Body of pancreas (tissue), 4 donors: Measurements from ENCODE around the gene CUL5.

Experiments used
- POLR2A ChIP-seq, 3 donors: fragments of 450-650 bp; IDR thresholded peaks; one replicate each; pipeline ENCODE4 v1.6.1; 2016; ENCODE audit warnings: antibody characterized with exemption in 3 of 3, mild to moderate bottlenecking in 2 of 3
- TF ChIP-seq, protein P1 (sequence below), 7 experiments: fragments of 450-650 bp in 4 of 7; fragments of 200-600 bp in 3 of 7; sonication (generic) in 3 of 7; IDR thresholded peaks; one replicate each; pipeline ENCODE4 v1.5.1; 2016 to 2019; ENCODE audit warnings: antibody characterized with exemption in 7 of 7

DNA sequence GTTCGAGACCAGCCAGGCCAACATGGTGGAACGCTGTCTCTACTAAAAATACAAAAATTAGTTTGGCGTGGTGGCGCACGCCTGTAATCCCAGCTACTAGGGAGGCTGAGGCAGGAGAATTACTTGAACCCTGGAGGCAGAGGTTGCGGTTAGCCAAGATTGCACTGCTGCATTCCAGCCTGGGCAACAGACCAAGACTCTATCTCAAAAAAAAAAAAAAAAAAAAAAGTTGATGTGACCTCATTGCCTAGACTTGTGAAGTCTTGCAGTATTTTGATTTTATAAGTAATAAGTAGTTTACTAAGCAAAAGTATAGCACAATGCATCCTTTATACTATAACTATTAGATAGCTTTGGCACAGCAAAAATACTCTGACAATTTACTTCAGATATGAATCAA is 9.9 kb upstream of the CUL5 start:
- TF ChIP-seq, protein P1, sequence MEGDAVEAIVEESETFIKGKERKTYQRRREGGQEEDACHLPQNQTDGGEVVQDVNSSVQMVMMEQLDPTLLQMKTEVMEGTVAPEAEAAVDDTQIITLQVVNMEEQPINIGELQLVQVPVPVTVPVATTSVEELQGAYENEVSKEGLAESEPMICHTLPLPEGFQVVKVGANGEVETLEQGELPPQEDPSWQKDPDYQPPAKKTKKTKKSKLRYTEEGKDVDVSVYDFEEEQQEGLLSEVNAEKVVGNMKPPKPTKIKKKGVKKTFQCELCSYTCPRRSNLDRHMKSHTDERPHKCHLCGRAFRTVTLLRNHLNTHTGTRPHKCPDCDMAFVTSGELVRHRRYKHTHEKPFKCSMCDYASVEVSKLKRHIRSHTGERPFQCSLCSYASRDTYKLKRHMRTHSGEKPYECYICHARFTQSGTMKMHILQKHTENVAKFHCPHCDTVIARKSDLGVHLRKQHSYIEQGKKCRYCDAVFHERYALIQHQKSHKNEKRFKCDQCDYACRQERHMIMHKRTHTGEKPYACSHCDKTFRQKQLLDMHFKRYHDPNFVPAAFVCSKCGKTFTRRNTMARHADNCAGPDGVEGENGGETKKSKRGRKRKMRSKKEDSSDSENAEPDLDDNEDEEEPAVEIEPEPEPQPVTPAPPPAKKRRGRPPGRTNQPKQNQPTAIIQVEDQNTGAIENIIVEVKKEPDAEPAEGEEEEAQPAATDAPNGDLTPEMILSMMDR (IDR thresholded peaks at IDR 0.05) = no peak
- TF ChIP-seq POLR2A (IDR thresholded peaks at IDR 0.05) = no peak
